KMS-11 (cell line): Measurements from ENCODE around the gene LILRB4.
"Not testable (repeated sequence)": the region's sequence is repeated elsewhere in the genome, so short reads cannot be mapped to it uniquely, and the experiment has no call there.

ENCODE experiments used
- H2AFZ ChIP-seq: fragments of 200-600 bp; sonication (generic); 2 replicates; pipeline ENCODE4 v1.6.1; 2016; ENCODE audit warnings: antibody characterized with exemption, mixed run types, low read depth
- H3K27ac ChIP-seq: fragments of 200-600 bp; sonication (generic); 2 replicates; pipeline ENCODE4 v1.6.1; 2016; ENCODE audit warnings: mild to moderate bottlenecking, mixed run types
- H3K27me3 ChIP-seq: fragments of 200-600 bp; sonication (generic); 2 replicates; pipeline ENCODE4 v1.6.1; 2017; ENCODE audit warnings: mild to moderate bottlenecking, low read depth, mixed run types, moderate library complexity; ENCODE audit not compliant: insufficient read depth
- H3K36me3 ChIP-seq: fragments of 200-600 bp; sonication (generic); 2 replicates; pipeline ENCODE4 v1.6.1; 2017; ENCODE audit warnings: mild to moderate bottlenecking, mixed run types; ENCODE audit not compliant: insufficient read depth
- H3K4me1 ChIP-seq: fragments of 200-600 bp; sonication (generic); 2 replicates; pipeline ENCODE4 v1.6.1; 2016; ENCODE audit warnings: mild to moderate bottlenecking, low read depth, mixed run types; ENCODE audit not compliant: poor library complexity, severe bottlenecking
- H3K4me2 ChIP-seq: fragments of 200-600 bp; sonication (generic); 2 replicates; pipeline ENCODE4 v1.7.0; 2016; ENCODE audit warnings: mild to moderate bottlenecking, mixed run types
- H3K4me3 ChIP-seq: fragments of 200-600 bp; sonication (generic); IDR thresholded peaks from 2 replicates; pipeline ENCODE4 v1.6.1; 2017; ENCODE audit warnings: low read depth, low read length, mixed read lengths; ENCODE audit not compliant: insufficient read depth
- H3K79me2 ChIP-seq: fragments of 200-600 bp; sonication (generic); 2 replicates; pipeline ENCODE4 v1.6.1; 2016; ENCODE audit warnings: low read depth, mixed run types; ENCODE audit not compliant: insufficient read depth
- H3K9ac ChIP-seq: fragments of 200-600 bp; sonication (generic); 2 replicates; pipeline ENCODE4 v1.6.1; 2016; ENCODE audit warnings: mild to moderate bottlenecking, mixed run types
- H4K20me1 ChIP-seq: fragments of 200-600 bp; sonication (generic); 2 replicates; pipeline ENCODE4 v1.6.1; 2016; ENCODE audit warnings: mild to moderate bottlenecking, mixed run types; ENCODE audit not compliant: insufficient read depth
- TF ChIP-seq, protein P1 (sequence below): fragments of 200-600 bp; sonication (generic); conservative IDR thresholded peaks from 2 replicates; pipeline ENCODE4 v1.6.1; 2017; ENCODE audit warnings: low read depth, mild to moderate bottlenecking, antibody characterized with exemption, low read length, moderate library complexity, mixed read lengths

Gene LILRB4

DNA sequence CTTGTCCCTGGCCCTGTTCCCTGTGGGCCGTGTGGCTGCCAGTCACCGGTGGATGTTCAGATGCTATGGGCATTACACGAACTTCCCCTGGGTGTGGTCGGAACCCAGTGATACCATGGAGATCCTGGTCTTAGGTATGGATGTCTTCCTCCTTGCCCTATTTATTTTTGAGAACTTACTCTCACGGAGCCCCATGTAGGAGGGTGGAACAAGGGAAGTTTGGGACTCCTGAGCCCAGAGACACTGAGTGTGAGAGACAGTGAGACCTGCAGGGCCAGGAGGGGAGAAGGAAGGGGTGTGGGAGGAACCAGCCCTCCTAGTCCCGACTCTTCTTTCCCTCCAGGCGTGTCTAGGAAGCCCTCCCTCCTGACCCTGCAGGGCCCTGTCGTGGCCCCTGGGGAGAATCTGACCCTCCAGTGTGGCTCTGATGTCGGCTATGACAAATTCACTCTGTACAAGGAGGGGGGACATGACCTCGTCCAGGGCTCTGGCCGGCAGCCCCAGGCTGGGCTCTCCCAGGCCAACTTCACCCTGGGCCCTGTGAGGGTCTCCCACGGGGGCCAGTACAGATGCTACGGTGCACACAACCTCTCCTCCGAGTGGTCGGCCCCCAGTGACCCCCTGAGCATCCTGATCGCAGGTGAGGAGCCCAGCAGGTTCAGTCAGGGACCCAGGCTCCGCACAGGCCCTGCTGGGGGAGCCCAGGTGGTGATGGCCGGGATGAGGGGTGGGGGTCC is 46.6 kb downstream of the LILRB4 start:
- Histone ChIP-seq H3K27me3 (no peaks in the 10 kb centered on the region), H3K4me2 (no peak overlapping the region), H3K27ac (no peak overlapping the region), H3K9ac (no peak overlapping the region), H3K36me3 (no peaks in the 10 kb centered on the region), H3K4me3 (no peak overlapping the region), H4K20me1 (no peaks in the 10 kb centered on the region), H3K4me1 (no peaks in the 10 kb centered on the region), H2AFZ (no peak overlapping the region), H3K79me2 (no peaks in the 10 kb centered on the region)
- TF ChIP-seq, protein P1, sequence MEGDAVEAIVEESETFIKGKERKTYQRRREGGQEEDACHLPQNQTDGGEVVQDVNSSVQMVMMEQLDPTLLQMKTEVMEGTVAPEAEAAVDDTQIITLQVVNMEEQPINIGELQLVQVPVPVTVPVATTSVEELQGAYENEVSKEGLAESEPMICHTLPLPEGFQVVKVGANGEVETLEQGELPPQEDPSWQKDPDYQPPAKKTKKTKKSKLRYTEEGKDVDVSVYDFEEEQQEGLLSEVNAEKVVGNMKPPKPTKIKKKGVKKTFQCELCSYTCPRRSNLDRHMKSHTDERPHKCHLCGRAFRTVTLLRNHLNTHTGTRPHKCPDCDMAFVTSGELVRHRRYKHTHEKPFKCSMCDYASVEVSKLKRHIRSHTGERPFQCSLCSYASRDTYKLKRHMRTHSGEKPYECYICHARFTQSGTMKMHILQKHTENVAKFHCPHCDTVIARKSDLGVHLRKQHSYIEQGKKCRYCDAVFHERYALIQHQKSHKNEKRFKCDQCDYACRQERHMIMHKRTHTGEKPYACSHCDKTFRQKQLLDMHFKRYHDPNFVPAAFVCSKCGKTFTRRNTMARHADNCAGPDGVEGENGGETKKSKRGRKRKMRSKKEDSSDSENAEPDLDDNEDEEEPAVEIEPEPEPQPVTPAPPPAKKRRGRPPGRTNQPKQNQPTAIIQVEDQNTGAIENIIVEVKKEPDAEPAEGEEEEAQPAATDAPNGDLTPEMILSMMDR: no peak

DNA sequence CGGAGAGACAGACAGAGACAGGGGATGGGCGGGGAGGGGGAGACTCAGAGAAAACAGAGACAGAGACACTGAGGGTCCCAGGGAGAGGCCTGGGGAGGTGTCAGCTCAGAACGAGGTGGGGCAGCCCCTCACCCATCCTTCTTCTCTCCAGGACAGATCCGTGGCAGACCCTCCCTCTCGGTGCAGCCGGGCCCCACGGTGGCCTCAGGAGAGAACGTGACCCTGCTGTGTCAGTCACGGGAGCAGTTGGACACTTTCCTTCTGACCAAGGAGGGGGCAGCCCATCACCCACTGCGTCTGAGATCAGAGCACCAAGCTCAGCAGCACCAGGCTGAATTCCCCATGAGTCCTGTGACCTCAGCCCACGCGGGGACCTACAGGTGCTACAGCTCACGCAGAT is 47.2 kb downstream of the LILRB4 start:
- H2AFZ ChIP-seq, H3K27me3 ChIP-seq, H3K4me1 ChIP-seq, H3K9ac ChIP-seq, H3K4me2 ChIP-seq, H3K27ac ChIP-seq, H3K4me3 ChIP-seq, H3K79me2 ChIP-seq, H4K20me1 ChIP-seq, H3K36me3 ChIP-seq: not testable (repeated sequence)
